Measurements from ENCODE around the gene CORO2B.
"Not testable (repeated sequence)": the region's sequence is repeated elsewhere in the genome, so short reads cannot be mapped to it uniquely, and the experiment has no call there.

CORO2B gene

DNA sequence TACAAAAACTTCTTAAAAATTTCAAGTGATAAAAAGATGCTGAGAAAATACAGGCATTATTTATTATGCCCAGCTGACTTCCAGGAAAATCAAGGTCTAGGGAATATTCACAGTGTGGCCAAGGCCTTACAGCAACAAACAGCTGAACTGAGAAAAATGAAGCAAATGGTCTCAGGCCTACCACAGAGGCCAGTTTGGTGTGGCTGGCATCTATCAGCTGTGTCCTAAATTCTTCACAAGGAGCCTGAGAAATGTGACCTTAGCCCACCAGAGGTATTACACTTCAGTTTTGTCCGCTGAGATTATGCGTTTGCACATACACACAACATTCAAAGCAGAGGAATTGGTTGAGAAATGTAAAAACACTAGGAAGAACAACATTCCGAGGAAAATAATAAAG lies 164.5 kb downstream of the CORO2B start:
- no peak for DNase-seq

GRCh38 chr15:68749365-68749764 lies 170.6 kb downstream of the CORO2B start:
- no peak for DNase-seq

DNA sequence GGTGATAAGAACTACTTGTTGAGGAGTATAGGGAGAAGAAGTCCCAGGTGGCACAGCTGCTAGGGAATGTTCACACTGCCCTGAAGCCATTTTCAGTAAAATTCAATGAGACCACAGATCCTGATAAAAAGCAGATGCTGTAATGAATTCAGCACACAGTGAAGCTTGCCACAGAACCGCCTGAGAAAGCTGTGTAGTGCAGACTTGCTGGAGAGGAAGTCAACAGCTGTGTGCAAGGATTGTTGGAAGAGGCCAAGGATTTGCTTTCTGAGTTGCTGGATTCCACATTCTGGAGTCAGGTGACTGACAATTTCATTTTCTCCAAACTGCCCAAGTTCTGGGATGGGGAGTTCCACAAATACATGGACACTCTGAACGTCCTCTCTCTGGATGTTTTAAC lies 171.0 kb downstream of the CORO2B start:
- no peak for DNase-seq

- no peak for DNase-seq
Measured at GRCh38 chr15:68751622-68752021, 172.8 kb downstream of the CORO2B start.

DNA sequence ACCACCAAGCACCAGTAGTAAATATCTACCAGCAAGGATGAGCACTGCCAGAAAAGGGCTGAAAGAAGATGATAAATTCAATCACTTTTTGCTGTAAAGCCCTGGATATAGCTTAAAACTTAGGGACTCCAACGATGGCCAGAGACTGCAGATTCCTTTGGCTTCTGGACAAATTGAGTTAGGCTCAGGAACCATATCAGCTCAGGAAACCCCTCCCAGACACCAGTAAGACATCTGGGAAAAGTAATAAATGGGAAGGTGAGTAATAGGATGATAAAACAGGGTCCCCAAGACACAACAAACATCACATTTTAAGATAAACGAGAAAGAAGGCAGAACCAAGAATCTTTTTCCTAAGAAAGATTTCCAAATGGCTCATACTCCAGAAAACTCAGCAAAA lies 176.9 kb downstream of the CORO2B start:
- DNase-seq: no peak

DNA sequence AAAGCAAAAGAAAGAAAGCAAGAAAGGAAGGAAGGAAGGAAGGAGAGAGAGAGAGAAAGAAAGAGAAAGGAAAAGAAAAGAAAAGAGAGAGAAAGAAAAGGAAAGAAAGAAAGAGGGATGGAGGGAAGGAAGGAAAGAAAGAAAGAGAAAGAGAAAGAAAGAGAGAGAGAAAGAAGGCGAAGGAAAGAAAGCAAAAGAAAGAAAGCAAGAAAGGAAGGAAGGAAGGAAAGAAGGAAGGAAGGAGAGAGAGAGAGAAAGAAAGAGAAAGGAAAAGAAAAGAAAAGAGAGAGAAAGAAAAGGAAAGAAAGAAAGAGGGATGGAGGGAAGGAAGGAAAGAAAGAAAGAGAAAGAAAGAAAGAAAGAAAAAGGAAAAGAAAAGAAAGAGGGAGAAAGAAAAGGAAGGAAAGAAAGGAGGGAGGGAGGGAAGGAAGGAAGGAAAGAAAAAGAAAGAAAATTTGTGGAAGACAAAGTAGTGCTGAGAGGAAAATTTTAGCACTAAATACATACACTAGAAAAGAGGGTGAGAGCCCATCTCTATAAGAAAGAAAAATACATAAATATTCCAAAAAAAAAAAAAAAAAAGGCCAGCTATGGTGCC lies 181.3 kb downstream of the CORO2B start:
- DNase-seq: not testable (repeated sequence)

DNA sequence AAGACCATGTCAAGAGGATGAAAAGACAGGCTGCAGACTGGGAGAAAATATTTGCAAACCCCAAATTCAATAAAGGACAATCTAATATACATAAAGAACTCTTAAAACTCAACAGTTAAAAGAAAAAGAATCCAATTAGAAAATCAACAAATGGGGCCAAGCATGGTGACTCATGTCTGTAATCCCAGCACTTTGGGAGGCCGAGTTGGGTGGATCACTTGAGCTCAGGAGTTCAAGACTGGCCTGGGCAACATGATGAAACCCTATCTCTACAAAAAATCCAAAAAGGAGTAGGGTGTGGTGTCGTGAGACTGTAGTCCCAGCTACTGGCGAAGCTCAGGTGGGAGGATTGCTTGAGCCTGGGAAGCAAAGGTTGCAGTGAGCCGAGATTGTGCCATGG lies 184.3 kb downstream of the CORO2B start:
- DNase-seq: no peak

DNA sequence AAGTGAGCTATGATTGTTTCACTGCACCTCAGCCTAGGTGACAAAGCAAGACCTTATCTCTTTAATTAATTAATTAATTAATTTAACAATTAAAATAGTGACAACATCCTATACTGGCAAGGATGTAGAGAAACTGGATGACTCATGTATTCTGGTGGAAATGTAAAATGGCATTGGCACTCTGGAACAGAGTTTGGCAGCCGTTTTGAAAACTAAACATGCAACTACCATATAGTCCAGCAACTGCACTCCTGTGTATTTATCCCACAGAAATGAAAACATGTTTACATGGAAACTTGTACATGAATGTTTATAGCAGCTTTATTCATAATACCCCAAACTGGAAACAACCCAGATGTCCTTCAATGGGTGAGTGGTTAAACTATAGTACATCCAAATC lies 185.3 kb downstream of the CORO2B start:
- DNase-seq: no peak

DNA sequence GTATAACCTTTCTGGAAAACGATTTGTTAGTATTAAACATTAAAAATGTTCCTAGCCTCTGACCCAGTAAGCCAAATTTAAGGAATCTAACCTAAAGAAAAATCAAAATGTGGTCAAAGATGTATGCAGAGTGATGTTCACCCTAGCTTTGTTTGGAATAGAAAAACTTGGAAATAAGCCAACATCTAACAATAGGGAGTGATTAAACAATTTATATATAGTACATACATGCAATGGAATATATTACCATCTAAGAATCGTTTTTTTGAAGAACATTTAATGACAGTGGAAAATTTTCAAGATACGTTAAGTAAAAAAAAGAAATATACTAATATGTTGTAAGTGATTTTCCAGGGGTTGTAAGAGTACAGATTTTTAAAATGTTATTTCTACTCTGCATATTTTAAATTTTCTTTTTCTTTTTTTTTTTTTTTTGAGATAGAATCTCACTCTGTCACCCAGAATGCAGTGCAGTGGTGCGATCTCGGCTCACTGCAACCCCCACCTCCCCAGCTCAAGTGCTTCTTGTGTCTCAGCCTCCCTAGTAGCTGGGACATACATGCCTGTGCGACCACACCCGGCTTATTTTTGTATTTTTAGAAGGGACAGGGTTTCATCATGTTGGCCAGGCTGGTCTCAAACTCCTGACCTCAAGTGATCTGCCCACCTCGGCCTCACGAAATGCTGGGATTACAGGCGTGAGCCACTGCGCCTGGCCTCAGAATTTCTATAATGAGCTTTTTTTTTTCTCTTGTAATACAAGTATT lies 187.0 kb downstream of the CORO2B start:
- DNase-seq: no peak

DNA sequence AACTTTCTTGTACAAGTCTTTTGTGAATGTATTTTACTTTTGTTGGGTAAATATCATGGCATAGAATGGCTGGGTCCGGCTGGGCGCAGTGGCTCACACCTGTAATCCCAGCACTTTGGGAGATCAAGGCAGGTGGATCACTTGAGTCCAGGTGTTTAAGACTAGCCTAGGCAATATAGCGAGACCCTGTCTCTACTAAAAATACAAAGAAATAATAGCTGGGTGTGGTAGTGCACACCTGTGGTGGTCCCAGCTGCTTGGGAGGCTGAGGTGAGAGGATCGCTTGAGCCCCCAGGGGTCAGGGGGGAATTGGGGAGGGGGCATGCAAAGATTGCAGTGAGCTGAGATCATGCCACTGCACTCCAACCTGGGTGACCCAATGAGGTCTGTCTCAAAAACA lies 189.0 kb downstream of the CORO2B start:
- no peak for DNase-seq

- DNase-seq: no peak
Measured at GRCh38 chr15:68768321-68768720, 189.5 kb downstream of the CORO2B start.

GRCh38 chr15:68769702-68770101 lies 190.9 kb downstream of the CORO2B start:
- DNase-seq: no peak

- no peak for DNase-seq
Measured at GRCh38 chr15:68770216-68770615, 191.4 kb downstream of the CORO2B start.

- no peak for DNase-seq
Measured at GRCh38 chr15:68773036-68773435, 194.2 kb downstream of the CORO2B start.

GRCh38 chr15:68774120-68774519 lies 195.3 kb downstream of the CORO2B start:
- no peak for DNase-seq

DNA sequence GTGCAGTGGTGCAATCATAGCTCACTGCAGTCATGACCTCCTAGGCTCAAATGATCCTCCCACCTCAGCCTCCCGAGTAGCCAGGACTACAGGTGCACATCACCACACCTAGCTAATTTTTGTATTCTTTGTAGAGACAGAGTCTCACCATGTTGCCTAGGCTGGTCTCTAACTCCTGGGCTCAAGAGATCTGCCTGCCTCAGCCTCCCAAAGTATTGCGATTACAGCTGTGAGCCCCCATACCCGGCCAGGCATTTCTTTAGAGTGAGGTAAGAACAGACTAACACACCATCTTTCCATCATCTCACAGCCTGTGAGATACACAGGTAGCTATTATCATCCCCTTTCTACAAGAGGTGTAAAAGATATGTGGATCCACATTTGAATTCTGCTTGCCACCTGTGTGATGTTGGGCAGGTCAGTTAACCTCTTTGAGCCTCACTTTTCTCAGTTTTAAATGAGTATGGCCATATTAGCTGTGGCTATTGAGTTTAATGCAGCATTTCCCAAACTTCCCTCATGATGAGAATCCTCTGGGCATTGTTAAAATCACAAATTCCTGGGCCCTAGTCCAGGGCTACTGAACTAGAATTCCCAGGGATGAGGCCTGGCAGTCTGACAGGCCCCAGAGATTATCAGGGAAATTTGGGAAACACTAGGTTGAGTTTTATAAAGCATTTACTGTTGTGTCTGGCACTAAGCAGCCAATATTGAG lies 195.9 kb downstream of the CORO2B start:
- no peak for DNase-seq

DNA sequence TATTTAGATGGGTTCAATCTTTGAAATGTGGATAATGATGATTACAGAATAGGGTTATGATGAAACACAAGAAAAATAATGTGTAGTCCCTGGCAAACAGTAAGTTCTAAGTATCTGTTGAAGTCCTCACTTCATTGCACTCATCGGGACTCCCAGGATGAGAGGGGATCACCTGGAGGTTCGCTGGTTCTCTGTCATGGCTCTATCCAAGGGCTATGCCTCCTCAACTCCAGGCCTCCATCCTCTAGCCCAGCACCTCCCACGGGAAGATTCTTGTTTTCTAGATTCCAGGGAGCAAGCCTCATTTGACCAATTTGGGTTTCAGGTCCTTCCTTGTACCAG lies 196.4 kb downstream of the CORO2B start:
- DNase-seq: no peak

DNA sequence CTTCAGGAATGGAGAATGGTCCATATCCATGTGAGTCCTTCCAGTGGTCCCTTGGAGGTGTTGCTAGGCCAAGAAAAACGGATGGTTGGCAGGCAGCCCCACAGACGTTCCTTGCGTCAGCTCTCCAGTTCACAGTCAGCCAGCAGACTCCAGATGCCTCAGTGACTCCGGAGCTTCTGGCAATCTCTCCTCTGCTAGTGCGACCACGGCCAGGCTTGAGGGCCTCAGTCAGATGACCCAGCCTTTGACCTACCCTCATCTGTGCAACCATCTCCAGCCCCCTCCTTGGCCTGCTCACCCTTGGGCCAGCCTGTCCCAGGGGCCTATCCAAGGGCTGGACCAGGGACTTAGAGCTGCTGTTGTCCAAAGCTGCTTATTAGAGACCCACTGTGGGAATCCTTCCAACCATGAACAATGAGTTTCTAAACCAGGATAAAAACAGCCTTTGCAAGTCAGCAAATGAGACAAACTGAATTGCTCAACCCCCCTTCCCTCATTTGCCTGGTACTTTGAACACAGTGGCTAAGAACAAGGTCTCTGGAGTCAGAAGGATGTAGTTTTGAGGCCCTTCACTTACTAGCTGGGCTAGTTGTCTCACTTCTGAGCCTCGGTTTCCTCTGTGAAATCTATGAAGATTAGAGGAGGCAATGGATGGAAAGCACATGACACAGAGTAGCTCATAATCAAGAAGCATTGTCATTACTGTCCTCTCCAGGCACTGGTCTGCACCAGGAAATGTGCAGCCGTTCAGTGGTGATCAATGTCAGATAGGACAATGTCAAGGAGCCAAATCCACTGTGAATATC lies 197.1 kb downstream of the CORO2B start:
- no peak for DNase-seq

DNA sequence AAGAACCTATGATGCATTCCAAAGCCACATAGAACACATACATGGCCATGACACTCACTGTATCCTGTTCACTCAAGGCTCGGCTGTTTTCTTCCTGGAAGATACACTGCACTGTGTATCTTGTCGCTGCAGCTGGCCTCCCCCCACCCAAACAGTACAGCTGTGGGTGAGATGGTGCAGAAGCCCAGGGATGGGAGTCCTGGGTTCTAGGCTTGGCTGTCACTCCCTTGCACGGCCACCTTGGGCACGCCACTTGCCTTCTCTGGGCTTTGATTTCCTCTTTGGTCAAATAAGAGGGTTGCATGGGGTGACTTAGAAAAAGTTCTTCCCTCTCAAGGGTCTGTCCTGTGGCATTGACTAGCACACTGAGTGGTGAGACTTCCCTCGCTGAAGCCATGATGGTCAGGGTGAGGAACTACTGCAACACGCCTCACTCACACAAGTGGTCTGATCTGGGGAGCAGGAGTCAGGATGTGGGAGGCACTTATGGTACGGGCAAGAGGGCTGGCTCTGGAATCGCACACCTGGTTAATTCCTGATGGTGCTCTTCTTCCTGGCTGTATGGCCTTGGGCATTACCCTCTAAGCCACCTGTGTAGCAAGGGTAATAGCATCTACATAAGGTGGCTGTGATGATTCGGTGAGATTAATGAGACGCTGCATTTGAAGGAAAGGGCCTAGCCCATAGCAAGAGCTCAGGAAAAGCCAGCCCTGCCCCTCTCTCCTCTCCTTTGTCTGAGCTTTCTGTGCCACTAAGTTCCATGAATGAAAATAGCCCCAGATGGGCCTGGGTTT lies 197.9 kb downstream of the CORO2B start:
- DNase-seq: no peak
